Endometrial microvascular endothelial cells (primary cell): ENCODE results near the gene C11orf68. TPM values are rescaled to one million over a fixed set of nuclear protein-coding genes. Genes with fewer than 3 reads are reported as not detected.
"Not testable (repeated sequence)": the region's sequence is repeated elsewhere in the genome, so short reads cannot be mapped to it uniquely, and the experiment has no call there.

ENCODE experiments used
- in situ Hi-C: cut with HindIII; loops from 2 replicates; pipeline ENCODE4 v1.10.0; 2017; ENCODE audit warnings: low sequenced_read_pairs, low pct_unique_long_range_greater_than_20kb; ENCODE audit errors: inconsistent ontology term
- total RNA-seq: library from RNA; depleted of rRNA; stranded (reverse); fragments of >200 nt; gene quantifications from one replicate; pipeline ENCODE4 v1.2.3, GENCODE V29; 2015; ENCODE audit errors: inconsistent ontology term

Gene C11orf68
- total RNA-seq, 1 donor from 2014 or later = 9.8 TPM

DNA sequence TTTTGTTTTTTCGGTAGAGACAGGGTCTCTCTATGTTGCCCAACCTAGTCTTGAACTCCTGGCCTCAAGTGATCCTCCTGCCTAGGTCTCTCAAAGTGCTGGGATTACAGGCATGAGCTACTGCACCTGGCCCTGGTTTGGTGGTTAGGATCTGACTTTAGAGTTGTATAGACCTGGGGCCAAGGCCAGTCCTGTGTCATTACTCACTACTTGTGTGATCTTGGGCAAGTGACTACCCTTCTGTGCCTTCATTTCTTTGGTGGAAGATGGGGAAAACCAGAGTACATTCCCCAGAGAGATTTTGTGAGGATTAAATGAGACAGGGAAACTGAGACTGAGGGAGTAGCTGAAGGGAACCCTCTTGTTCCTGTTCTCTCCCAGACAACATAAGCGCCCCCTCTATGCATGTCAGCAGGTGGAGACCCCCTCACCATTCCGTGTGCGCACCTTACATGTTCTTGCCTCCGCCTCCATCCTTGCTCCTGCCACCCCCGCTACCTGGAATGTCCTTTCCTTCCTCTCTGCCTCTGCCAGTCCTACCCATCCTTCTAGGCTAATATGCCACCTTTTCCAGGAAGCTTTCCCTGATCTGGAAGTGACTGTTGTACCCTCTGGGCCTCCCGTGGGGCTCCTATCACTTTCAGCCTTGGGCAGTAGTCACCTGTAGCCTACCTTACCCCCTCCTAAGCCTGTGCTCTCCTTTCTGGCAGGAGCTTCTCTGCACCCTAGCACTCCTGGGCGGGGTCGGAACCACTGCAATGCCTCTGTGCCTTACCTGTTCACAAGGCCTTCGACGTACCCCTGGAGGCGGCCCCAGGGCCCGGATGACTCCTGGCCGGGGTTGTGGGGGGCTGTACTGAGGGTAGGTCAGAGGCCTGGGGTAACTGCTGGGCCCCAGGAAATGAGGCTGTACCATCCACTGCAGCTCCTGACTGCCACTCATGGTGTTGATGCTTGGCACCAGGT, 22.5 kb downstream of the C11orf68 start:
- in situ Hi-C loops = no loop called here

DNA sequence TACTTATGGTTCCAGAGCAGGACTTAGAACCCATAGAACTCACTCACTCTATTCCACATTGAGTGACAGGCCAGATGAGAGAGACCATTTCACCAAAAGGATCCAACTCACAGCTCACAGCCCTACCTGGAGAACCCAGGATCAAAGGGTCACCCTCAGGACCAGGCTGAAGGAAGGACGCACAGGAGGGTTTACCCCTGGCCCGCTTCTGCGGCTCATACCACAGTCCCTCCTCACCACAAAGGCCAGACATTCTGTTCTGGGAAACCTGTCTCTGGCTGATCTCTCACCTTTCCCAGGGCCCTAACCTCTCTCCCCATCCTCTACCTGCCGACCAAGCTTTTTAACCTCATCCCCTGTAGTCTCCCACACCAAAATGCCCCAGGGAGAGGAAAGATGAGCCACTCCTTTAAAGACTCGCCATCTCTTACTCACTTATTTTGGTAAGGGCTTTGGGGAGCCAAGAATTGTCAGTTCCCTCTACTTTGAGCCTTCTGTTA, 23.3 kb downstream of the C11orf68 start:
- in situ Hi-C loops = no loop called here

DNA sequence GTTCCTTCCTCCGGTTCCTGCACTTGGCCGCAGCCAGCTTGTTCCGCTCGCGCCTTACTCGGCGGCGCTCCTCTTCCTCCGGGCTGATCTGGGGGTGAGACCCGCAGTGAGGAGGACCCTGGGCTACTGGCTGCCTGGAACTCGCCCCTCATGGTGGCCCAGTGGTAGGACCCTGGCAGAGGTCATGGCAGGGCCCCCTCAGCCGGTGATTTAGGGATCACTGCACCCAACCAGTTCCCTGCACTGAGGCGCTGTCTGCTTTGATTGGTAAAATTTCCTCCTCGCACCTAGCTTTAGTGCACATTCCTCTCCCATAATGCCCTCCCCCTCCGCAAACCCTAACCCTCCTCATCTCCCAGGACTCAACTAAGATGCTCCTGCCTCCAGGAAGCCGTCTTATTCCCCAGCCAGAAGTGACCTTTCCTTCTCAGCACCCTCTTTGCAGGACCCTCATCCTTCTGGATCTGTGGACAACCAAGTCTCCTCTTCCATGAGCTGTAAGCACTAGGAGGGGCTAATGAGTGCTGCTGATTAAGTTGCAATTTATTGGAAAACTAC, 24.7 kb downstream of the C11orf68 start:
- in situ Hi-C loops = no loop called here

DNA sequence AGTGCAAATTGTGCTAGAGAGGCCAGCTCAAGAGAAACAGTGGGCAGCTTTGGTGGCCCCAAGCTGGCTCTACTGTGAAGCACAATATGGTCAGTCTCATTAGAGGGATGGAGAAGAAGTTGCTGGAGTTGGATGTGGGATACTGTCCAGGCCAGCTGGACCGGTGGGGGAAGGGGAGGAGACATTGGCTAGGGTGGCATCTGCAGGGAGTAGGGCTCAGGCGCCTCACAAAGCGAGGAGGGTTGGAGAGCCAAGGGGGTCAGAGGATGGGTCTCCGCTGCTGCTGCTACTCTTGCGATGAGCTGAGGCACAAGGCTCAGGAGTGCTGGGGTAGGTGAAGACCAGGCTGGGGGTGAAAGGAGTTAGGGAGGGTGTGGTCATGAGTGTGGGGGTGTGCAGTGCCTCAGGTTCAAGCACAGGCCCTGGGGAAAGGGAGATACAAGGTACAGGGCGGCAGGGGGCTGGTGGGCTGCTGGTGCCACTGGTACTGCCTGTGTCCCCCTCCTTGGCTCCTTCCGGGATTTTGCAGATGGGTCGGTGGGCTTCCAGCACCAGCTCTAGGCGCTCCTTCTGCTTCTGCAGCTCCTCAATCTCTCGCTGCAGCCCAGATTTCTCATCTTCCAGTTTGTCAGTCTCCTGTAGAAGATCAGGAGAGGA, 26.1 kb downstream of the C11orf68 start:
- in situ Hi-C loops = no loop called here

DNA sequence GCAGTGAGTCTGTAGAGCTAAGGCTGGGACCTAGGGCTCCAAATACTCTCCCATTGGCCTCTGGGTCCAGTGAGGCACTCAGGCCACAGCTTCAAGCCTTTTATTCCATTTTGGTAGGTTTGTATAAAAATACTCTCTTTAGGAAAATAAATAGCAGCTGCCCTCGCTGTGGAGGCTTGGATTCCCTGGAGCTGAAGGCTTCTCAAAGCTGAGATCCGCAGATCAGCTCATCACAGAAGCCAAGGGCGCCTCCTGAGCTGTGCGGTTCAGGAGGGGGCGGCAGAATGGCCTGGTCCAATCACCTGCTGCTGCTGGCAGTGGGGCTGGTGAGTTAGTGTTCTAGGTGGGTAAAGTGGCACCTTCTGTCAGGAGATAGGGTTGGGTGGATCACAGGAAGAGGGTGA, 26.7 kb downstream of the C11orf68 start:
- in situ Hi-C loops = not testable (repeated sequence)

DNA sequence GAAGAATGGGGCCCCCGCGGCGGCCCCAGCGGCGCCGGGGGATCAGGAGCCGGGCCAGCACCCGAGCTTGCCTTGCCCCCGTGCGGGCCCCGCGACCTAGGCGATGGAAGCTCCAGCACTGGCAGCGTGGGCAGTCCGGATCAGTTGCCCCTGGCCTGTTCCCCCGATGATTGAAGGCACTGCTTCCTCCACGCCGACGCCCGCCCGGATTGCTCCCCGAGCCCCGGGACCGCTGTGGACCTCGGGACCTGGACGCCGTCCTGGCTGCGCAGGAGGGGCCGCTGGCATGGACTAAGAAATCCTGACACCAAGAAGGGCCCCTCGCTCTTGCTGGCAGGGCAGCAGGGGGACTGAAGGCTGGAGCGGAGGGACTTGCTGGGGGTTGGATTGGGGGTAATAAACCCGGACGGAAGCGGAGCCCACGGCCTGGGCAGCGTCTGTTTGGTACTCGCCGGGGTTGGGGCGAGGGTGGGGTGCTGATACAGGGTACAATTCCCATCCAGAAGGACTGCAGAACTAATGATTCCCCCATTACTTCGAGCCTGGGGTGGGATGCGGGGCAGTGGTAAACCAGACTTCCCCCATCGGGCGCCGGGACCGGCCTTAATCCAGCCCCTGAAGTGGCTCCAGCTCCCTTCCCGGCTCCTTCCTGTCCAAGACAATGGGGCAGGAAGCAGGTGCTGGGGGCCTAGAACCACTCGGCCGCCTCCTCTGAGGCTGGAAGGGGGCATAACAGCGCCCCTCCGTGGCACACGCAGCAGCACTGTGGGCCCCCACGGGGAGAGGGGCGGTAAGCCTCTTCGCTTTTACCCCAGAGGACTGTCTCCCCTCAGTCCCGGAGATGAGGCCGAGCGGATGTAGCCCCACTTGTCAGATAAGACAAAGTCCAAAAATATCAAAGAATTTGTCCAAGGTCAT, 27.4 kb downstream of the C11orf68 start:
- in situ Hi-C loops = no loop called here

DNA sequence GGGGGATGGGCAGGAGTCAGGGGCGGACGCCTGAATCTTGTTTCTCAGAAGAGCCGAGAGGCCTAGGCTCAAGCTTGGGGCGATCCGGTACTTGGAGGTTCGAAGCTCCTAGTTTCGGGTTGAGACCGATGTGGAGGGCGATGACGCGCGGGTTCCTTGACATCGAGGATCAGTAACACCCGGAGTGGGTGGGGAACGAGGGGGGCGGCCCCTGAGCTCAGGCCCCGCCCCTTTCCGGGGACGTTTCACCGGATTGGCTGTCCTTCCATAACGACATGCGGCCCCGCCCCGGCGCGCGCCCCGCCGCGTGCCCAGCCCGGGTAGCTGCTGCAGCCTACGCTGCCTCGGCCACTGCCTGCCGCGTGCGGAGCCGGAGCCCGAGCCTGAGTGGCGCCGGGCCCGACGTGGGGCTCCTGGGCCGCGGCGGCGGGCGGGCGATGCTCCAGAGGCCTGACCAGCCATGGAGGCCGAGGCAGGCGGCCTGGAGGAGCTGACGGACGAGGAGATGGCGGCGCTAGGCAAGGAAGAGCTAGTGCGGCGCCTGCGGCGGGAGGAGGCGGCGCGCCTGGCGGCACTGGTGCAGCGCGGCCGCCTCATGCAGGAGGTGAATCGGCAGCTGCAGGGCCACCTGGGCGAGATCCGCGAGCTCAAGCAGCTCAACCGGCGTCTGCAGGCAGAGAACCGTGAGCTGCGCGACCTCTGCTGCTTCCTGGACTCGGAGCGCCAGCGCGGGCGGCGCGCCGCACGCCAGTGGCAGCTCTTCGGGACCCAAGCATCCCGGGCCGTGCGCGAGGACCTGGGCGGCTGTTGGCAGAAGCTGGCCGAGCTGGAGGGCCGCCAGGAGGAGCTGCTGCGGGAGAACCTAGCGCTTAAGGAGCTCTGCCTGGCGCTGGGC, 28.3 kb downstream of the C11orf68 start, which contains the start of gene CCDC85B:
TSS of gene CCDC85B (plus strand) at position 350 of the 895 bp plus-strand sequence. CDS start at position 461, 111 bp downstream.
- in situ Hi-C loops = no loop called here

DNA sequence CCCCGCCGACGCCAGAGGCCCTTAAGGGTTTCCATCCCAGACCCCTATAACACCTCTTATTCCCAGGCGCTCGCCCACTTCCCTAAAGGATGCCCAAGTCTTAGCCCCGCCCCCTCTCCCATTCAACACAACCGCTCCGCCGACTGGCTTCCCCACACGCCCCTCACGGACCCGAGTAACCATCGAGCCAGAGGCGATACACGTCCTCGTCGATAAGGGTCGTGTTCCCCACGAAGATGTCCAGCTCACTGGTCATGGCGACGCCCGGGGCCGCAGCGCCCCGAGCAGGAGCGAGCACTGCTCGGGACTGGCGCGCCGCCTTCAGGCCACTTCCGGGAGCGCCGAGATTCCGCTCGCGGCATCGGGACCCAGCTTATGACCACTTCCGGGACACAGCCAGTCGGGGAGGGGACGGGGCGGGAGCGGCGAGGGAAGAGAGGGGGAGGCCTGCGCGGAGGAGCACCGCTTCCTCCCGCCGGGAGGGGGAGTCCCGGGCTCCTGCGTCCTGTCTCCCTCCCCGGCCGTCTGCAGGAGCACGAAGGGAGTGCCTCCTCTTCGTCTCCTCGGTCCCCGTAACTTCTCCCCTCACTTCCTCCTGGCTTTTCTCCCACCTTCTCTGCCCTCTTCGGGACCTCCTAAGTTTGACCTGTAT, 30.6 kb downstream of the C11orf68 start, which contains the start of gene FIBP:
TSS of gene FIBP (minus strand) at position 309 of the 652 bp plus-strand sequence. CDS start at position 256, 53 bp downstream.
- in situ Hi-C loops = no loop called here

DNA sequence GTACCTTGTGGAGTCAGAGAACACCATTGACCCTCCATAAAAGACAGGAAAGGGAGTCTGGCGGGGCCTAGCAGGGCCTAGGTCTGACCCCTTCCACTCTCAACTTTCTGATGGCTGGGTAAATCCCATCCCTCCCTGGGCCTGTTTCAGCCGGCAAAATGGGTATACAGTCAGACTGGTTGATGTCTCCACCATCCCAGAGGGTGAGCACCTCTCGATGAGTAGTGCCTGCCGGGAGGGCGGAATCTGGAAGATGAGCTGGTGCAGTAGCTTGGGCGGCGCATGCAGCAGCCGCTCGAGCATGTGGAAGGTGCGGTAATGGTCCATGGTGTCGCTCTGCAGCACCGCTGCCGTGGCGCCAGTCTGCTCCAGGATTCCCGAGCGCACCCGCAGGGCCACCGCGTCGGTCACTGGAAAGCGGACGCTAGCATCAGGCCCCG, 31.1 kb downstream of the C11orf68 start:
- in situ Hi-C loops = no loop called here

DNA sequence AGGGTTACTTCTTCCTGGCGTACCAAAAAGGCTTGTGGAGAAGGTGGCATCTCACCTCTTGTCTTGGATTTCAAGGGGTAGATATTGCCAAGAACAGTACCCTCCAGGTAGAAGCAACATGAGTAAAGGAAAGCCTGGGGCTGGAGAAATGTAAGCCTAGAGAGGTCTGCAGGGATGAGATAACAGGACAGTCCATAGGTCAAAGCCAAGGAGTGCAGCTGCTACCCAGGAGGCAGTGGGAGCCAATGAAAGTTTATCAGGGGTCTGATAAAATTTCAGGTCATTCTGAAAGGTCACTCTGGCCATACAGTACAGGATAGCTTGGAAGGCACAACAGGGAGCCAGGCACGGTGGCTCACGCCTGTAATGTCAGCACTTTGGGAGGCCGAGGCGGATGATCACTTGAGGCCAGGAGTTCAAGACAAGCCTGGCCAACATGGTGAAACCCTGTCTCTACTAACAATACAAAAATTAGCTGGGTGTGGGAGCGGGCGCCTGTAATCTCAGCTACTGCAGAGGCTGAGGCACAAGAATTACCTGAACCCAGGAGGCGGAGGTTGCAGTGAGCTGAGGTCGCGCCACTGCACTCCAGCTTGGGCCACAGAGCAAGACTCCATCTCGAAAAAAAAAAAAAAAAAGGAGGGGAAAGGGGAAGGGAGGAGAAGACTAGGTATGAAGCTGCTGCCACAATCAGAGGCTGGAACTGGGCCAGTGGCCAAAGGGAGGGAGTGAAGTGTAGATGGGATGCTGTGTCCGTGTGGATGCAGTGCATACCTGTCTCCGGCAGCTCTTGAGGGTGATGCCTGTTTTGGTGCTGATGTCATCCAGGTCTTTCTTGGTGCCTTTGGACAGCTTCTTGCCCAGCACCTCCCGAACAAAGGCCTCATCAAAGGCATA, 31.8 kb downstream of the C11orf68 start:
- in situ Hi-C loops = no loop called here

DNA sequence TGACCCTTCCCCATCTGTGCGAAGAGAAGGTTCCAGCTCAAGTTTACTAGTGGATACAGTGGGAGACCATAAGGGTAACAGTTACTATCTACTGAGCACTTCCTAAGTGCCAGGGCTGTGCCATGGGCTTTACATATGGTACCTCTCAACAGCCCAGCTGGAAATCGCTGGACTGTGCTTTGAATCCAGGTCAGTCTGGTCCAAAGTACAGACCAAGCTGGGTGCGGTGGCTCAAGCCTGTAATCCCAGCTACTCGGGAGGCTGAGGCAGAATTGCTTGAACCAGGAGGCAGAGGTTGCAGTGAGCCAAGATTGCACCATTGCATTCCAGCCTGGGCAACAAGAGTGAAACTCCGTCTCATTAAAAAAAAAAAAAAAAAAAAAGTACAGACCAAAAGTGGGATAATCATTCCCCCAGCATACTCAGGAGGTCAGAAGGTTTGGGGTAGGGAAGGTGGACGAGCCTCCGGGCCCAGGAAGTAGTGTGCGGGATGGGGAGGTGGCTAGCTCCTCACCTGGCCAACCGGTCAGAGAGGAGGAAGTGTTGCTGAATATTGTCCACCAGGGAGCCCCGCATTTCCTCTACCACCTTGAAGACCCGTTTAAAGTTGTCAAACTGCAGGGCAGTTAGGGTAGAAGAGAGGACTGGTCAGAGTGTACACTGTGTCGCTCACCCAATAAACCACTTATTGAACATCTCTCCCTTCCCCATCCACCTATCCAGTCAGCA, 32.9 kb downstream of the C11orf68 start:
- in situ Hi-C loops = no loop called here

DNA sequence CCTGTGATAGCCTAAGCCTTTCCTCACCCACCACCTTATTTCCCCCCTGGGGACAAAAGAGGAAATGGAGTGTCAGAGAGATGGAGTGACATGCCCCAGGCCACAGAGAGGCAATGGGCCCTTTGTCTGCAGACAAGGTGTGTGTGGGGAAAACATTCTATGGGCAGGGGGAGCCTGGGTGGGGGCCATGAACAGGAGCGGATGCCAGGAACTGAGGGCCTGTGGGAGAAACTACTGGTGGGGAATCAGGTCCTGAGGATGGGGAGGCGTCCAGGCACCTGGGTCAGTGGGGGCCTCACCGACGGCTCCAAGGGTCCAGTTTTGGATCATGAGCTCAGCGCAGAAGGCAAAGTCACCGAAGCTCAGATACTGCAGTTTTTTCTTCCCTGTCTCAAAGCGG, 33.6 kb downstream of the C11orf68 start:
- in situ Hi-C loops = no loop called here

DNA sequence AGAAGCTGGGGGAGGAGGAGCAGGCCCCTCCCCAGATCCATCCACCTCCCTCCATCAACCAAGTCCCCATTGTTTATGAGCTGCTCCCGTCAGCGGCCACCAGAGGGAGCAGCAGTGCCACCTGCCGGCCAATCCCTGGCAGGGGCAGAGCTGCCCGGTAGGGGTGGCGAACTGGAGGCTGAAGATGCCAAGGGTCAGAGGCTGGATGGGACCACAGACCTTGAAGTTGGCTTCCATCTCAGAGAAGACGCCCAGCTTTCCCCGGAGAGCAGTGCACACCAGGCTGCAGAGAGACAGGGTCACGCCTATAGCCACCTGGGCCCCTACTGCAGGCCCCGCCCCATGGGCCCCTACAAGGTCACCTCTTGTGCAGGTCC, 34.2 kb downstream of the C11orf68 start:
- in situ Hi-C loops = no loop called here

DNA sequence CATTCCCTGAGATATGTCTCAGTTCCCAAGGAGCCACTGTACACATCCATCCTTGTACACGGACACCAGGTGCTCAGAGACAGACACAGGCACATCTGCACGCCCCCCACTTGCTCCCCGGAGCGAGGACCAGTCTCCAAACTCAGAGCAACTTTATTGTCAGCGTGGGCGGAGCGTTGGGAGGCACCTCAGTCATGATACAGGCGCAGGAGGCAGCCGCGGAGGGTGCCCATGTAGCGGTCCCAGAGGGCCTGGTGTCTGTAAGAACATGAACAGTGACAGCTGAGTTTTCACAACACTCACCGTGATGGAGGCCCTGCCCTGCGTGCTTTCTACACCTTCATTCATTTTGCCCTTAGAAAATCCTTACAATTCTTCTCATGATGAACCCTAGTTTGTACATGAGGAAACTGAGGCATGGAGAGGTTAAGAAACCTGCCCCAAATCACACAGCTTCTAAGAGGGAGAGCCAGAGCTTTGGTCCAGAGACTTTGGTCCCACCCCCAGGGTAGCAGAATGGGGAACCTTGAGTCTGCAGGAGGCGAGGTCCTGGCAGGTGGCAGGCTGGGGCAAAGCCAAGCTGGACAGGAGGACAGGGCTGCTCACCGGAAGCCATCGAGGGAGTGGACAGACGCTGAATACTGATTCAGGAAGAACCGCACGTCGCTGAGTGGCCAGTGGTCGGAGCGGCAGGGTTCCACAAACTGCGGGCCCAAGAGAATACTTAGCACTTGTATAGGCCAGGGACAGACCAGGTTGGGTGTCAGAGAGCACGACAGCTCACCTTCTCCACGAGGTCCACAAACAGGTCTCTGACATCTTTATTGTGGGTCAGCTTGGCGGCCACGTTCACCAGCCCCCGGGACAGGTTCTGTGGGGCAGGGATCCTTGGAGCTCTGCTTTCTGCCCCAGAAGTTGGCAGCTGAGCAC, 34.8 kb downstream of the C11orf68 start:
- in situ Hi-C loops = no loop called here
